Raji (cell line): ENCODE measurements around the gene MYH1.

ENCODE experiments used
- POLR2A ChIP-seq: IDR thresholded peaks from 2 replicates; pipeline ENCODE4 v1.6.1; 2011; ENCODE audit warnings: low read depth, low read length, control low read depth; ENCODE audit not compliant: insufficient read depth

MYH1 gene

GRCh38 chr17:10512856-10513255, 5.5 kb downstream of the MYH1 start:
- TF ChIP-seq POLR2A, result no peak

- TF ChIP-seq POLR2A, result no peak
These were observed 18.4 kb downstream of the MYH1 start for GRCh38 chr17:10499950-10500349.

GRCh38 chr17:10492004-10492403, 26.3 kb downstream of the MYH1 start:
- no peak for TF ChIP-seq POLR2A

DNA sequence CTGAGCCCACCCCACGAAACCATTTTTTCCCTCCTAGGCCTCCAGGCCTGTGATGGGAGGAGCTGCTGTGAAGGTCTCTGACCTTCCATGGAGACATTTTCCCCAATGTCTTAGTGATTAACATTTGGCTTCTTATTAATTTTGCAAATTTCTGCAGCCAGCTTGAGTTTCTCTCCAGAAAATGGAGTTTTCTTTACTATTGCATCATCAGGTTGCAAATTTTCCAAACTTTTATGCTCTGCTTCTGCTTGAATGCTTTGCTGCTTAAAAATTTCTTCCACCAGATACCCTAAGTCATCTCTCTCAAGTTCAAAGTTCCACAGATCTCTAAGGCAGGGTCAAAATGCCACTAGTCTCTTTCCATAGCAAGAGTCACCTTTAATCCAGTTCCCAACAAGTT, 36.1 kb downstream of the MYH1 start:
- no peak for TF ChIP-seq POLR2A

DNA sequence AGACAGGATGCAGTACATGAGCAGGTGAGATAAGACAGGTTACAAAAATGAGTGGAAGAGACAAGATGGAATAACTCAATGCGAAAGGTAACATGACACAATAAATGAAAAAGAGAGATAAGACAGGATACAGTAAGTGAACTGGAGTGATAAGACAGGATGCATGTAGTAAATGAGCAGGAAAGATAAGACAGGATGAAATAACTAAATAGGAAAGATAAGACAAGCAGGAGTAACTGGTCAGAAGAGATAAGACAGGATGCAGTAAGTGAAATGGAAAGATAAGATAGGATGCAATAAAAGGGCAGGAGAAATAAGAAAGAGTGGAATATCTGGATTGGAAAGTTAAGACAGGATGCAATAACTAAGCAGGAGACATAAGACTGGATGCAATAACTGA, 40.6 kb downstream of the MYH1 start:
- no peak for TF ChIP-seq POLR2A

DNA sequence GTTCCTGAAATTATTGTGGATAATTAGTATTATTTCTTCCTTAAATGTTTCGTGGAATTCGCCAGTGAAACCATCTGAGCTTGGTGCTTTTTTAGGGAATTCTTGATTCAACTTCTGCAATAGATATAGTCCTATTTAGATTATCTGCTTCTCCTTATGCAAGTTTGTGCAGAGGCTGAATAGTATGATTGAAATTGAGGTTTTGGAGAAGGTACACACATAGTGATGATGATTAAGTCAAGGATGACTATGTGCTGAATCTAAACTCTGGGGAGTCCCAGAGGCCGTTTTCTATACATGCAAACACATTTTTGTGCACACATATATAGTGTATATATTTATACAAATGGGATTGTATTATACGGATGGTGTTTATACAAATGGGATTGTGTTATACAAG, 43.8 kb downstream of the MYH1 start:
- no peak for TF ChIP-seq POLR2A

- no peak for TF ChIP-seq POLR2A
These were observed 46.5 kb downstream of the MYH1 start for GRCh38 chr17:10471858-10472257.

DNA sequence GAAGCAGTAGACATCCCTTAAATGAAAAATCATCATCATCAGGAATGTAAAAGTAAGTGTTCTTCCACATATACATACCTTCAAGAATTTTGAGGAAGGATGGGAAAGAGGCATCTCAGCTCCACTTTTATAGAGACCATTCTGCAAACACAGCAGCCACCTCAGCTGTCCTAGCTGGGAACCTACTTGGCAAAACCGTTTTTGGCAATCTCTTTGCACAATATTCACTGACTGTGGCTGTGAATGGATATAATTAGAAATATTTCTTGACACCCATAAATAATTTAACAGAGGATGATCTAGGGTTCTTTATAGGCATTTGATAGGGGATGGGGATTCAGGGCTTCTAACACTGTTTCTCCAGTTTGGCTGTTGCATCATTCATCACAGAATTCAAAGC, 48.9 kb downstream of the MYH1 start, which contains the start of gene MYH4:
Gene MYH4 (minus strand): TSS at position 101 of the 400 bp plus-strand sequence. CDS start 2,814 bp downstream, outside the sequence.
- no peak for TF ChIP-seq POLR2A

DNA sequence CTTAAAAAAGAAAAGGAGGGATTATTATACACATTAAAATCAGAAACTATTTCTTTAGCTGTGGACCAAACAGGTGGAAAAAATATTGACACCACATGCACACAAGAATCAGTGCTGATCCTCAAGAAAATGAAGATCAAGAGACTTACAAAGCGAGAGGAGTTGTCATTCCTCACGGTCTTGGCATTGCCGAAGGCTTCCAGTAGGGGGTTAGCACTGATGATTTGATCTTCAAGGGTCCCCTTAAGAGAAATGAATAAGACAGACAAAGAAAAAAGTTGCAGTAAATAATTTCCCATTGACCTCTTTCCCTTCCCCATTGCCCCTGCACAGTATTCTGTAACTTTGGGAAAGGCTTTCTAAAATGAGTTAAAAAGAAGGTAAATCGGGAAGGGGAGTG, 54.9 kb downstream of the MYH1 start:
- no peak for TF ChIP-seq POLR2A

DNA sequence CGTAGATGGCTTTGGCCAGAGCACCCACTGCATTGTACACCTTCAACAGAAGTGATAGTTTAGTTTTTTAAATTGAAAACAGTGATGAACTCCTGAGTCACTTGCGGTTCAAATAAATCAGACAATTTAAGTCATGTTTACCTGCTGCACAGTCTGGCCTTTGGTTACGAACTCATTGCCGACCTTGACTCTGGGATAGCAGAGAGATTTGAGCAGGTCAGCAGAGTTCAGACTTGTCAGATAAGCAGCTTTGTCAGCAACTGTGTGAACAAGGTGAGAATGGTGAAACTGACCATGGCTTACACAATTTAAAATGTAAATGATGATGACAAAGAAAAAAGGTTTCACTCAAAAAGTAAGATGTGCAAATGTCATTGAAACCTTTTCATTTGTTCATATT, 58.3 kb downstream of the MYH1 start:
- TF ChIP-seq POLR2A, result no peak

DNA sequence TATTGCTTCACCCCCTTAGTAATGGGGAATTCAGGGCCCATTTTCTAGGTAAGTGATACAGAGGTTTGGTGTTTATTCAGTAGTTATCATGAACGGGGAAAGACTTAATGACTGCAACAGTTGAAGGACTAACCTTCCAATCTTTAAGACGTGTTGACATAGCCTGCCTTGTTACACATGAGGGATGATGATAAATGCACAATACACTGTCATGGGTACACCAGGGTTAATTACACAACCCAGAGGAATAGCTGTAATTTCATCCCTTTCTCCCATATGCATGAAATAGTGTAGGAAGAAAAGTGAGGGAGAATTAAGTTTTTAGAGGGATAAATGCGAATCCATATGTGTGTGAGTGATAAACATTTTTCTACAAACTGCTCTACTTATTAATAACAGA, 59.6 kb downstream of the MYH1 start:
- TF ChIP-seq POLR2A, result no peak

DNA sequence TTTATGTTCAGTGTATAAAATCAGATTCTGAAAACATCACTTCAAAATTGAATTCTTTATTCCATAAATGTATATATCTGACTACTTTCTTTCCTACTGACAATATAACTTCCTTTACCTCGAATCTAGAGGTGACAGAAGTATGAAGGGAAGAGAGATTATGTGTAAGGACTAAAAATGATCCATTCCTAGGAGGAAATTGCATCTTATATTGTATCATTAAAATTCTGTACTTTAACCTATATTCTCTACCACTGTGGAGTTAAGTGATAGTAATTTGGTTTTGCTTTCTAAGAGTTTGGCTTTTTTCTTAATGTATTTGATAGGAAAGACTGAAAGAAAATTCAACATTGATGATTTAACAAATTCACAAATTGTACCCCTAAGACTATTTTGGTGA, 60.4 kb downstream of the MYH1 start:
- TF ChIP-seq POLR2A, result no peak

- no peak for TF ChIP-seq POLR2A
These were observed 71.1 kb downstream of the MYH1 start for GRCh38 chr17:10447026-10447931.
